NOMO-1 treated with DMSO at 0.1 percent for 48 hours (cell line): ENCODE results near the gene NCKAP5L.

ENCODE experiments used
- DNase-seq: peaks from one replicate; lab custom pipeline; 2025; ENCODE audit not compliant: unreplicated experiment; lab: John Stamatoyannopoulos, UW

NCKAP5L gene

DNA sequence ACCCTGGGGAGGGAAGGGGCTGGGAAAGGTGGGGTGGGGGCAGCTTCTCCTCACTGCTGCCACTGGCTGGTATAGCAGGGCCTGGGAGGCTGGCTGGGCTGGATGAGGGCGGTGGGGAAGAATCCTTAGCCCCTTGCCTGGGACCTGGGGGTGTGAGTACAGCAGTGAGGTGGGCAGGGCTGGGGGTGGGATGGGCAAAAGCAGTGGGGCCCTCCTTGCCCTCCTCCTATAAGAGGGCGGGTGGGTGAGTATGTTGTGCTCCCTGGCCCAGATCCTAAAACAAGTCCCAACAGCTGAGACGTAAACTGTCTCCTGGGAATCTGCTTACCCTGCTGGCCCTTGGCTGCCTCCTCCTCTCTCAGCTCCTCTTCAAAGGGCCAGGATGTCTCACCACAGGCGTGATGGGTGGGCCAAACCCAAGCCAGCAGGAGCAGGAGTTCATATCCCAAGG lies 2.2 kb downstream of the NCKAP5L start:
- DNase-seq, result no peak

DNA sequence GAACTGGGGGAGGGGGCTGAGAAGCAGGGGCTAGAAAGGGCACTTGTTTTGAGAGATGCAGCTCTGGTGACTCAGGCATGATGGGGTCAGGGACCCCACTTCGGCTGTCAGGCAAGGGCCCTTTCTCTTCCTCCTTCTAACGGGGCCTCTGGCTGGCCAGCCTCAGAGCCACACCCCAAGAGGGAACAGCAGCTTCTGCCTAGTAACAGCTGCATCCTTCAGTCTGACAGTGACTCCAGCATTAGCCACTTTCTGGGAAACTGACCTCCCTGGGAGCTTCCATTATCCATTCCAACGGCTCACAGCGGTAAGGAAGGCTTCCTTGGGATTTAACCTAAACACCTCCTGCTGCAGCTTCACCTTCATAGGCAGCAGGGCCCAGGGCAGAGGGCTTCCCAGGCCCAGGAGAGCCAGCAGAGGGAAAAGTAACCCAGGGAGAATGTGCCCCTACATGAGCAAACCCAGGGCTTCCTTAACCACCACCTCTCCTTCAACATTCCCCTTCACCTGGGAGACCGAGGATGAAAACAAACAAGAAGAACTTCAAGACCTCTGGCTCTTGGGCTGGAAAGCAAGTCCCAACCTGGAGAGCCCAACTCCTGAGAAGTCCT lies 2.7 kb downstream of the NCKAP5L start:
- peak; percentile 80 for DNase-seq

DNA sequence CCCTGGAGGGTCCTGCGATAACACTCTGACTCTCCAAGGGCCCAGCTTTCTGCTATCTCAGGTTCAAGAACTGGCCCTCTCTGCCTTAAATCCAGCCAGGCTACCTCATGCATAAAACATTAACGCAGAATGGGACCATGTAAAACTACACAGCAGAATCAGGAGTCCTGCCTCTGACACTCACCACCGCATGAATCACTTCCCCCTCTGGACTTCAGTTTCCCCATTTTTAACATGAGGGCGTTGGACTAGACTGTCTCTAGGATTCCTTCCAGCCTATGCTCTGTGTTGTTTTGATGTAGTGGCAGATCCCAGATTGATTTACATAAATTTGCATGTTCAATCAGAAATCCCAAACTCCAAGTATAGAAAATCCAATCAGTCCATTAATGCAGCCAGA lies 3.3 kb downstream of the NCKAP5L start:
- peak; percentile 88 for DNase-seq

DNA sequence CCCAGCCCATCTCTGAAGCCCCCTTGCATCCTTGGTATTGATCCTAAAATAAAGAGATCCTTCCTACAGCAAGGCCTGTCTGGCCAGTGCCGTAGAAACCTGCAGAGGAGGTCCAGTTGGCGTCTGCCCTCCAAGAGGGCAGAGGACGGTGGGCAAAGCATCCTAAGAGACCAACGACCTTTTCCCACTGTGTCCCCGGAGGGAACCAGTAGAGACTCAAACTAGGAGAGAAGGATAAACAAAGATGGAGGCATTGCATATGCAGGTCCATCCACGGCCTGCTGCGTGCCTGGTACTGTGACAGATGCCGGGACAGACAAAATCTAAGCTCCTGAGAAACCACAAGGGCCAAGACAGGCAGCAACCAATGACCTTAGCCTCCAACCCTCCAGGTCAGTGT lies 3.8 kb downstream of the NCKAP5L start:
- no peak for DNase-seq

DNA sequence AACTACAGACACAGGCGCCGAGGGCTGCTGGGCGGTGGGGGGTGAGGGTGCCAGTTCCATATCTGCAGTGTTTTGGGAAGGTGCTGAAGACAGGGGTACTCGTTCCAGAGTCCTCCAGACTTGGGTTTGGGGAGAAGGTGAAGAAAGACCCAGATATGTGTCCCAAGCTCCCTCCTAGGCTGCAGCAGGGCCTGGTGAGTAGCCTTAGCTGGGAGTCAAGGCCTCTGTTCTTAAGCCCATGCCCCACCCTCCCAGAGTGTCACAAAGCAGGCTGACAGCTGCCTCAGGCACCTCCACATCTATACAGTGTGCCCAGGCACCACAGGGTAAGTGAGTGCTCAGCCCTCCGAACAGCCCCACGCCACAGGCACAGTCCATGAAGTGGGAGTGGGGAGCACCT lies 4.3 kb downstream of the NCKAP5L start:
- no peak for DNase-seq

DNA sequence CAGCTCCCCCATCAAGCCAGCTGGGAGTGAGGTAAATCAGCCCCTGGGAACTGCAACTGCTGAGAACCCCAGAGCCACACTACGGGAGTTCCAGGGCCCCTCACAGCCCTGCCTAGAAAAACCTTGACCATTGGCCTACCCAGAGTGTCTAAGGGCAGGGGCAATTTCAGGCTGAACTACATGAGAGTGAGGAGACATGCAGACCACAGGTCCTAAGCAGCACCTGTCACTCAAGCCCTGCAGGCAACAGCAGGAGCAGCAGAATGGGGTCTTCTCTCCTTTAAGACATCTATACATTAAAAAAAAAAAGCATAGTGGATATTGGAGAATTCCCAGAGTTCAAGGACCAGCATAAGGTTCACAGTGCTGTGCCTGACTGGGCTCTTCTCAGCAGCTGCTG lies 4.9 kb downstream of the NCKAP5L start:
- DNase-seq, result no peak

DNA sequence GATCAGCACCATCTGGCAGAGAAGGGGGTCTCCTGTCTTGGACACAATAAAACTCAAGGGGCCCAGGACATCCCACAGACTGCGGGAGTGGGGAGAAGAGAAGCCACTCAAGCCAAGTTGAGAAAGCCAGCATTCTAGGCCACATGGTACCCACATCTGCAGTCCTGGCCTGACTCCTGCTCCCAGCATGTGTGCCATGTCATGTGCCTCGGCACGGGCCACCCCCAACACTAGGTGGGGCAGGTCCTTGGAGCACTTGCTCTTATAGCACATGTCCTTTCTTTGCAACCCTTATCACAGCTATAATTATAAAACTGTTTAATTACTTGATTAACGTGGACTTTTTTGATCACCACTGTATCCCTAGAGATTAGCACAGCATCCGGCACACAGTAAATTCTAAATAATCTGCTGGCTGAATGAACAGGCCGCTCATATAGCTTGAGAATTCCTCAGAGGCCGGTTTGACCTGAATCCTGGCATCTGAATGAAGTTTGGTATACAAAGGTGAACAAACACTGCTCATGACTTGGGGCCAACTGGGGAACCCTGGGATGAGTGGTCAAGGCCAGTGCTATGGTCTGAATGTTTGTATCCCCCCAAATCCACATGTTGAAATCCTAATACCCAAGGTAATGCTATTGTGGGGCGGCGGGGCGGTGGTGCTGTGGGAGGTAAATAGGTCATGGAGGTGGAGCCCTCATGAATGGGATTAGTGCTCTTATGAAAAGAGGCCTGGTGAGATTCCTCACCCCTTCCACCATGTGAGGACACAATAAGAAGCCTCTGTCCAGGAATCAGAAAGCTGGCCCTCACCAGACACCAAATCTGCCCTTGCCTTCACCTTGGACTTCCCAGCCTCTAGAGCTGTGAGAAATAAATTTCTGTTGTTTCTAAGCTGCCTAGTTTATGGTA lies 6.6 kb downstream of the NCKAP5L start:
- DNase-seq, result no peak

DNA sequence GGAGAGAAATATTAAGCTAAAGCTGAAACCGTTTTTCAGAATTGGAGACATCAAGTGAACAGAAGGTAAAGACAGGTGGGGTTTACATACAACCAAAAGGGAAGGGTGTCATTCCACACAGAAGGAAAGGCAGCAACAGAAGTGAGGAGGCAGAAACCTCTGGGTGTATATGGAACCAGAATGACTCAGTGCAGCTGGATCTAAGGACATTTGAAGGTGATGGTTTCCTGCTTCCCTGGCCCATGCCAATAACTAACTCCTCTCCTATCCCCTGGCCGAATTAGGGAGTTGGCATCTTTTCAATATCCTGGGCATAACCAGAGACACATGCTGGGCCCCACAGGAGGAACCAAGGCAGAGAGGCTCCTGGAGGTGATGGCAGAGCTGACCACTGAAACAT lies 8.4 kb downstream of the NCKAP5L start:
- no peak for DNase-seq

DNA sequence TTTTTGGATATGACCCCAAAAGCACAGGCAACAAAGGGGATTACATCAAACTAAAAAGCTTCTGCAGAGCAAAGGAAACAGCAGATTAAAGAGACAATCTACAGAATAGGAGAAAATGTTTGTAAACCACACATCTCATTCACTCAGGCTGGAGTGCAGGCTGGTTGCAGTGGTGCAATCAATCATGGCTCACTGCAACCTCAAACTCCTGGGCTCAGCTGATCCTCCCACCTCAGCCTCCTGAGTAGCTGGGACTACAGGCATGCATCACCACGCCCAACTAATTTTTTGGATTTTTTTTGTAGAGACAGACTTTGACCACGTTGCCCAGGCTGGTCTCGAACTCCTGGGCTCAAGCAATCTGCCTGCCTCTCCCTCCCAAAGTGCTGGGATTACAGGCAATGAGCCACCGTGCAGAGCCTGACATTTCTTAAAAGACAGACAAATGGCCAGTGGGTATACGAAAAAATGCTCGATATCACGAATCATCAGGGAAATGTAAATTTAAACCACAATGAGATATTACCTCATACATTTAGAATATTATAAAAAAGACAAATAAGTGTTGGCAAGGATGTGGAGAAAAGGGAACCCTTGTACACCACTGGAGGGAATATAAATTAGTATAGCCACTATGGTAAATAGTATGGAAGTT lies 9.8 kb downstream of the NCKAP5L start:
- DNase-seq, result no peak

DNA sequence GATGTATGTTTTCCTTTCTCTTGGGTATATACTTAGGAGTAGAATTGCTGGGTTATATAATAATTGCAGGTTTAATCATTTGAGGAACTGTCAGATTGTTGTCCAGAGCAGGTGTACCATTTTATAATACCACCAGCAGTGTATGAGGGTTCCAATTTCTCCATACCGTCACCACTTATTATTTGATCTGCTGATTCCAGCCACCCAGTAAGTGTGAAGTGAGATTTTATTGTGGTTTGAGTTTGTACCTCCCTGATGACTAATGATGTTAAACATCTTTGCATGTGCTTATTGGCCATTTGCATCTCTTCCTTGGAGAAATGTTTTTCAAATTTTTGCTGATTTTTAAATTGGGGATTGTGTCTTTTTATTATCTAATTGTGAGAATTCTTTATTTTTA lies 15.1 kb downstream of the NCKAP5L start:
- DNase-seq, result no peak

DNA sequence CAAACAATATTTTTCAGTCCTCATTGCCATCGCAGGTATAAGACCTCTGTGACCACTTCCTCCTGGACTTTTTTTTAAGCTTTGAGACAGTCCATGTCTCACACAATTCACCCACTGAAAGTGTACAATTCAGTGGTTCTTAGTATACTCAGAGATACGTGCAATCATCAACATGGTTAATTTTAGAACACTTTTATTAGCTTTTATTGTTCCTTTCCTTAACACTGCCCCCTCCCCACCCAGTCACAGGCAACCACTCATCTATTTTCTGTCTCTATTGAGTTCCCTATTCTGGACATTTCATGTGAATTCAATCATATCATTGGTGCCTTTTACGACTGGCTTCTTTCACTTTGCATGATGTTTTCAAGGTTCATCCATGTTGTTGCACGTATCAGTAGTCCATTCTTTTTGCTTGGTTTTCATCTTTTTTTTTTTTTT lies 16.2 kb downstream of the NCKAP5L start:
- peak; percentile 42 for DNase-seq

DNA sequence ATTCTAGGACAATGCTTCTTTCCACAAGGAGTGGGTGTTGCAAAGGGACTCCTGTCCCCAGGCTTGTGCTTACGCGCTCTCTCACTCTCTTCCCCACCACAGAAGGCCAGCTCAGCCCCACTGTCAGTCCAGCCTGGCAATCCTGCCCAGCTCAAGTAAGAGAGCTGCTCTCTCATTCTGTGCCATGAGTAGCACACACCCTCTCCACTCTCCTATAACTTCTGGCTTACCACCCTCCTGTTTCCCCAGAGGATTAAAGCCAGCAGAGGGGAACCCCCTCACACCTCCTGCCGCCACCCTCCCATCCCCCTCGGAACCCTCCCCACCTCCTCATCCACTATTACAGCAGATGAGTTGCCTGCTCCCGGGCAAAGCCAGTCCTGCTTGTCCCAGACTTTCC lies 17.1 kb downstream of the NCKAP5L start:
- no peak for DNase-seq

DNA sequence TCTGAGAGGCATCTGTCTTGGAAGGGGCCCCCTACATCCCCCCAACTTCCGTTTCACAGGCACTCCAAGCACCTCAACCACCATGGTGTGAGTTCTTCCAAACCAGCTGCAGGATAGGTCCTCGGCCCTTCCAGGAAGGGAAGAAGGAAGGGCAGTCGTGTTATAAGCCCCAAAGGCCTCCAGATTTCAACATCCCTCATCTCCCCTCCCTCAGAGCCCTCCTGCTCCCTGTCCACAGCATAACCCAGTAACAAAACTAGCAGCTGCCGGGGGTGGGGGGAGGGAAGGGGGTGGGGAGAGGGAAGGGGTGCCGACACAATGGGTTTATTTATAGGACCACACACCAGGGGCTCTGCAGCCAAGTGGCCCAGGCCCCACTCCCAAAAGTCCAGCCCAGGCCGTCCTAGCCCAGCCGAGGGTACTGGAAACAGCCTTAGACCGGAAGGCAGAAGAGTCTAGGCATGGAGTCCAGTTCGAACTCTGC lies 18.3 kb downstream of the NCKAP5L start:
- no peak for DNase-seq

DNA sequence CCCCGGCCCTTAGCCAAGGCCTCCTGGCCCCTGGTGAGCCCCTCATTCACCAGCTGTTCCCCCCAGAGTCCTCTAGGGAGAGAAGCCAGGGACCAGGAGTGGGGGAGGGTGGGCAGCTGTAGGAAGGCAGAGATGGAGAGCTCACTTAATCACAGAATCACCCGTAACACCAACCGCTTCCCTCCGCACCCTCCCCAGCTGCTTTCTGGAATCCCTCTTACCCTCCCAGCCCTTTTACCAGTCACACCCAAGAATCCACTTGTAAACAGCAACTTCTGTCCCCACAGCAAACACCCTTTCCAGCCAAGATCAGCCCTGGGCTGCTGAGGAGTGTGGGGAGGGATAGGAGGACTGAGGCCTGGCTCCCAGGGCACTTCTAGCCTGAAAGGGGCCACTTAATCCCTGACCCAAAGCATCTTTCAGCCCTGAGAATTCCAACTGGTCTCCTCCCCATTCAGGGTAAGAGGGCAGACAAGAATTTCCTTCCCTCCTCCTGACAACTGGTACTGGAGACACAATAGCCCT lies 18.8 kb downstream of the NCKAP5L start:
- no peak for DNase-seq

DNA sequence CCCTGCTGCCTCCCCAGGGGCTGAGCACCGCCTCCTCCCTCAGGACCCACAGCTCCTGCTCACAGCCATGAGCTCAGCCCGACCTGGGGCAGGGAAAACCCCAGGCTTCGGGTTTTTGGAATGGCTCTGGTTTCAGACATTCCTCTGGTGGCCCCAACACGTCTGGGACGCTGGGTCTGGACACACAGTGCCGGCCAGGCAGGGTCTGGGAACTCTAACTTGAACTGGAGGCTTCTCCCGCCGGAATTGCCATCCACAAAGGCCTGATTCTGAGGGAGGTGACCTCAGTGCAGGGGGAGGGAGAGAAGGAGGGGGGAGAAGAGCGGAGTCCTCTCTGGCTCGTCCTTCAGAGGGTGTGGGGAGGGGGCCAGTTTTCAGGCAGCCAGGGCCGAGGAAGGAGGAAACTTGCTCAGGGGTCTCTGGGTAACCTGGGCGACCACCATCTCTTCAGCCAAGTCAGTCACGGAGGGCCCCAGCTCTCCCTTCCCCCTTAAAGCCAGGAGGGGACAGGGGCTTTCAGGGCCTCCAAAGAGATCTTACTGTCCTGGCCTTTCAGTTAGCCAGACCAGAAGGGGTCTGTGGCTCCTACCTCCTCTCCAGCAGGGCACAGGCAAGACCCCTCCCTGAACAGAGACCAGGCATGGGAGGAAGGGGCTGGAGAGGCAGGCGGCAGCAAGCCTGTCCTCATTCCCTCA lies 19.4 kb downstream of the NCKAP5L start:
- DNase-seq, result no peak

DNA sequence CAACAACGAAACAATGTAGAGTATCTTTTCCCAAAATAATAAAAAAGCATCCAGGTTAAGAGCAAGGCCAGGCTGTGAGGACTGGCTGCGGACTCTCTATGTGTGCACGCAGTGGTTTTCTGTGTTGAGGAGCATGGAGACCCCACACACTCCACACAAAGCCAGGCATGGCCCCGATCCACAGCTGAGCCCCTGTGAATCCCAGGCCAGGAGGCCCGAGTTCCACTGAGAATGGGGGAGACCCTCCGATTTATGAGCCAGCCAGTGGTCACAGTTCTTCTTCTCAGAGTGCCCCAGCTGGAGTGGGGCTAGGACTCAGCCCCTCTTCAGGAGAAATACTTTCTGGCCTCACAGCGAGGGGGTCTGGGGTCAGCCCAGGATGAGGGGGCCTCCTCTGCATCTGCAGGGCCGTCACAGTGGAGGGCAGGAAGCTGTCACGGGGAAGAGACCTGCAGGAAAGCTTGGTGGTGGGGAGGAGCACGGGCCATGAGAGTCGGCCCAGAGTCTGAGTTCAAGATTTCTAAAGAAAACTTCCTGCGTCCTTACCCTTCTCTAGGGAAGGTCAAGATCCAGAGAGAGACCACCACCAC lies 20.1 kb downstream of the NCKAP5L start:
- DNase-seq, result no peak

DNA sequence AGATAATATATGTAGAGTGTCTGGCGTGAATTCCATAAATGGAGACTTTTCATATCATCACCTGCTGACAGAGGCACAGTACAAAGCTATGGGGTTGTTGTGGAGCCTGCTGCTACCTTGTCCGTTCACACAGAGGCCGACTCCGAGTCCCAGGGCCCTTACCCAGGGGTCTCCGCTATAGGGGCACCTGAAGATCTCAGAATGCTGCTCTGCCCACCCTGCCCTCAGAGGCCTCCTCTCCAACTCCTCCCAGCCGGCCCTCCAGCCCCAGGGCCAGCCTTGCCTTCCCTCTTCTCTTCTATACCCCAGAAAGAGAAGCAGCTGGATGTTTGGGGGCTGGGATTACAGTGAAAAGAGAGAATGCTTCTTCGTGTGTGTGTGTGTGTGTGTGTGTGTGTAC lies 21.3 kb downstream of the NCKAP5L start:
- DNase-seq, result no peak

DNA sequence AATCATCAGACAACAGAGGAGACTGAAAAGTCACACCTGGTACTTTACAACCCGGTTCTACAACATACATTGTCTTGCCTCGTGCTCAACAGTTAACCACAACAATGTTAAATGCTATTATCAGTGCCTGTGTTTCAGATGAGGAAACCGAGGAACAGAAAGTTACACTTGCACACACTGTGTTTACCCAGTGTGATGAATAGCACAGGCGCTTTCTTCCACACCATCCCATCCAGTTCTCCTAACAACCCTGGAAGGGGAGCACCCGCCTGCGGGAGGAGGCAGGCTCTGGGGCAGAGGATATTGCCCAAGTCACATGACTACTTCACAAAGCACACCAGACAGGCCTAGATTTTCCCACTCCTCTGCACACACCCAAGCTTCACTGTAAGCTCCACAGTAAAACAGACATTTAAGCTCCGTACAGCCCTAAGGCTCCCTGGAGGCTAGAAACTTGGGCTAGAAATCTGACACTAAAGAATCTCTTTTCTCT lies 21.8 kb downstream of the NCKAP5L start:
- DNase-seq, result no peak

DNA sequence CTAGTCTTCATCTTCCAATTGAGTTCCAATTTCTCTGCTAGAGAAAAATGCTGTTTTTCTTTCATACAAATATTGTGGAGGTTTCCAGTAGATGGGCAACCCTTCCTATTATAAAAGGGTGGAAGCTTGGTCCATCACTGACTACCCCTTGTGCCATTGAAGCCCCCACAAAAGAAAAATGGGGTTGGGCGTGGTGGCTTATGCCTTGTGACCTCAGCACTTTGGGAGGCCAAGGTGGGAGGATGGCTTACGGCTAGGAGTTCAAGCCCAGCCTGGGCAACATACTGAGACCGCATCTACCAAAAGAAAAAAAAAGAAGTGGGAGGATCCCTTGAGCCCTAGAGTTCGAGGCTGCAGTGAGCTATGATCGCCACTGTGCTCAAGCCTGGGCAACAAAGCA lies 22.8 kb downstream of the NCKAP5L start:
- no peak for DNase-seq

DNA sequence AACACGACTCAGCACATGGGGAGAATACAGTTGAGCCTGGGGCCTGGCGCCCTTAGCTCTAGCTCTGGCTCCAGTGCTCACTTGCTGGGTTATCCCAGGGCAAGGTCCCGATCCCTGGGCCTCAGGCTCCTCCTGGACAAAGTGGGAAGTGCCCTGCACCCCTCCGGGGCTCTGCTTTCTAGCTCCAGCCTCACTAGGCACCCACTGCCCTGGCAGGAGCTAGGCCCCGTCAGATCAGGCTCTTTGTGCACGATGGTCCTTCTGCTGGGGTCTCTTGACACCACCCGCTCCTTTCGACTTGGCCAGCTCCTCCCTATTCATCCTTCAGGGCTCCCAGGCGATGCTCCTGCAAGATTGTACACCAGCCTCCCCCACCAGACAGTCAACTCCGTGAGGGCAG lies 23.4 kb downstream of the NCKAP5L start:
- no peak for DNase-seq
